ENCODE data around the gene TPP2.

GRCh38 chr13:102708991-102709390, 112.2 kb downstream of the TPP2 start:
- TF ChIP-seq CTCF (optimal IDR thresholded peaks at IDR 0.05 in 1 of 3, IDR thresholded peaks at IDR 0.05 in 1 of 3, conservative IDR thresholded peaks at IDR 0.05 in 1 of 3; ENCODE audit: extremely low read depth in 1 of 3, insufficient read depth in 2 of 3, low read length in 3 of 3) (no peak), EZH2 (IDR thresholded peaks at IDR 0.05; ENCODE audit: low read length) (no peak)
